Myometrial cell (primary cell): Measurements from ENCODE around the gene OR5K4. TPM values are rescaled to one million over a fixed set of nuclear protein-coding genes. Genes with fewer than 3 reads are reported as not detected.

ENCODE experiments used
- total RNA-seq: library from RNA; depleted of rRNA; stranded (reverse); fragments of >200 nt; gene quantifications from 2 replicates; pipeline ENCODE4 v1.2.3, GENCODE V29; 2015

Gene OR5K4, protein sequence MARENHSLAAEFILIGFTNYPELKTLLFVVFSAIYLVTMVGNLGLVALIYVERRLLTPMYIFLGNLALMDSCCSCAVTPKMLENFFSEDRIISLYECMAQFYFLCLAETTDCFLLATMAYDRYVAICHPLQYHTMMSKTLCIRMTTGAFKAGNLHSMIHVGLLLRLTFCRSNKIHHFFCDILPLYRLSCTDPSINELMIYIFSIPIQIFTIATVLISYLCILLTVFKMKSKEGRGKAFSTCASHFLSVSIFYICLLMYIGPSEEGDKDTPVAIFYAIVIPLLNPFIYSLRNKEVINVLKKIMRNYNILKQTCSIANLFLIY
- not detected in 2 replicates for total RNA-seq

DNA sequence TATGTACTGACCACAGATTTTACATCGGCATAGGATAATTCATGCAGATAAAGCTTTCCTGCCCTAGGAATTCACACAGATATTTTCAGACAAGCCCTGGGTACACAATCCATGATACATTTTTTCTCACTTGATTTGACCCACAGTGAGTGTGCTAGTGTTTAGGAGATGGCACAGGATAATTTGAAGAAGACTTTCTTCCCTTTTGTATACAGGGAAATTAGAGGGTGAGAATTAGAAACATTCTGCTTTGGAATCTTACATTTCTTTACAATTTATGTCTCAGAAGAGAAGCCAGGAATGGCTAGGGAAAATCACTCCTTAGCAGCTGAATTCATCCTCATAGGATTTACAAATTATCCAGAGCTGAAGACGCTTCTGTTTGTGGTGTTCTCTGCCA is at the start of gene OR5K4:
Gene OR5K4, plus strand, starts transcription at position 301 of the 400 bp plus-strand sequence. Its CDS starts 0 bp downstream, at position 301.

DNA sequence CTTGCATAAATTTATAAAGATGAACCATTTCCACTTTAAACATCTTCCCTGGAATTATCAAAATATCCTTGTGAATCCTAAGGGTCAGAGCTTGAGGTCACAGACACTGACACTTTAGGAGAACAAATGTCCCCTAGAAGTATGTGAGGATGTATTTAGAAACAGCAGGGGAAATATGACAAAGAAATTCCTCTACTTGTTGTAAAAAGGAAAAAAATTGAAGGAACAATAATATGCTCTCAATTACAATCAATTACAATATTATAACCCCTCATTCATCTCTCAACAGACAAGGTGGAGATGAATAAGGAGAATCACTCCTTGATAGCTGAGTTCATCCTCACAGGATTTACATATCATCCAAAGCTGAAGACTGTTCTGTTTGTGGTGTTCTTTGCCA is 36.7 kb downstream of the OR5K4 start, which contains the start of gene OR5K3:
Gene OR5K3, plus strand, starts transcription at position 301 of the 400 bp plus-strand sequence. Its CDS starts 0 bp downstream, at position 301.

Other genes with a start within 250 kb of the OR5K4 start
- gene OR5H1, start 223.1 kb upstream of the OR5K4 start, total RNA-seq = not detected in 2 replicates
- gene OR5H14, start 206.4 kb upstream of the OR5K4 start, total RNA-seq = not detected in 2 replicates
- not detected in 2 replicates for gene OR5H15, start 187.2 kb upstream of the OR5K4 start, total RNA-seq
- not detected in 2 replicates for gene OR5H6, start 89.6 kb upstream of the OR5K4 start, total RNA-seq
- not detected in 2 replicates for gene OR5H2, start 71.3 kb upstream of the OR5K4 start, total RNA-seq
- not detected in 2 replicates for gene OR5K3, start 36.8 kb downstream of the OR5K4 start, total RNA-seq
- not detected in 2 replicates for gene OR5K1, start 109.3 kb downstream of the OR5K4 start, total RNA-seq
- not detected in 2 replicates for gene OR5K2, start 143.8 kb downstream of the OR5K4 start, total RNA-seq
- gene CLDND1, start 169.0 kb downstream of the OR5K4 start, total RNA-seq = 51.6 and 113 TPM in 2 replicates
- gene GPR15, start 178.1 kb downstream of the OR5K4 start, total RNA-seq = not detected in 2 replicates
- gene CPOX, start 239.8 kb downstream of the OR5K4 start, total RNA-seq = 23.4 and 27.6 TPM in 2 replicates